ENCODE measurements around the gene WAPL. TPM values are rescaled to one million over a fixed set of nuclear protein-coding genes. Genes with fewer than 3 reads are reported as not detected.
A peak's percentile ranks its signal among the peaks of the same experiment; 100 is the strongest.

WAPL gene
- polyA plus RNA-seq, 1 donor (not counting 4 experiments of a cell fraction or from before 2014, with no cell fraction given), result 26.2 TPM

- no peak for TF ChIP-seq EZH2 (IDR thresholded peaks at IDR 0.05; ENCODE audit: low read length)
- TF ChIP-seq CTCF (optimal IDR thresholded peaks at IDR 0.05 in 1 of 3, IDR thresholded peaks at IDR 0.05 in 1 of 3, conservative IDR thresholded peaks at IDR 0.05 in 1 of 3; ENCODE audit: extremely low read depth in 1 of 3, insufficient read depth in 2 of 3, low read length in 3 of 3), result no peak
- no peaks in the 10 kb centered on the region for H3K9me3 ChIP-seq (ENCODE audit: control insufficient read depth, low read depth, low read length)
- H3K27me3 ChIP-seq (ENCODE audit: control insufficient read depth, extremely low read depth, insufficient read depth, low read length), result no peaks in the 10 kb centered on the region
- peaks cover 4 to 6% of the 10 kb centered on the region in 2 experiments for H3K36me3 ChIP-seq (ENCODE audit: control insufficient read depth in 2 of 2, extremely low read depth in 1 of 2, insufficient read depth in 2 of 2, low read length in 2 of 2)
- no peaks in the 10 kb centered on the region for H4K20me1 ChIP-seq (ENCODE audit: control insufficient read depth, extremely low read depth, insufficient read depth, low read length)
- H3K9me1 ChIP-seq (ENCODE audit: control insufficient read depth, extremely low read depth, insufficient read depth, low read length), result no peaks in the 10 kb centered on the region
- H3K4me3 ChIP-seq (ENCODE audit: control insufficient read depth in 2 of 3, extremely low read depth in 1 of 3, insufficient read depth in 2 of 3, low read depth in 1 of 3, low read length in 3 of 3), result no peak overlapping the region
- FAIRE-seq (no peak), DNase-seq (ENCODE audit: low read depth, low spot score) (no peak)
- H3K4me1 ChIP-seq (ENCODE audit: control insufficient read depth, extremely low read depth, insufficient read depth, low read length), result peaks cover 2% of the 10 kb centered on the region
- H3K79me2 ChIP-seq (ENCODE audit: control insufficient read depth, insufficient read depth, low read length), result peaks cover 27% of the 10 kb centered on the region
- H3K4me2 ChIP-seq (ENCODE audit: control insufficient read depth, extremely low read depth, insufficient read depth, low read depth, low read length), result no peak overlapping the region
- dilution Hi-C loops (cut with MboI; ENCODE audit: extremely low pct_ligation_motif_present, low sequenced_read_pairs), result no loop called here
- no peak overlapping the region for H2AFZ ChIP-seq (ENCODE audit: control insufficient read depth, low read length)
- H3K9ac ChIP-seq (ENCODE audit: control insufficient read depth, extremely low read depth, insufficient read depth, low read length), result no peak overlapping the region
- H3K27ac ChIP-seq (ENCODE audit: control insufficient read depth, insufficient read depth, low read length), result no peak overlapping the region
These were observed 41.0 kb downstream of the WAPL start for GRCh38 chr10:86480571-86480970.

- H3K9me1 ChIP-seq (ENCODE audit: control insufficient read depth, extremely low read depth, insufficient read depth, low read length), result no peaks in the 10 kb centered on the region
- H4K20me1 ChIP-seq (ENCODE audit: control insufficient read depth, extremely low read depth, insufficient read depth, low read length), result no peaks in the 10 kb centered on the region
- peaks cover 13% of the 10 kb centered on the region for H3K79me2 ChIP-seq (ENCODE audit: control insufficient read depth, insufficient read depth, low read length)
- no peak overlapping the region for H3K27ac ChIP-seq (ENCODE audit: control insufficient read depth, insufficient read depth, low read length)
- dilution Hi-C loops (cut with MboI; ENCODE audit: extremely low pct_ligation_motif_present, low sequenced_read_pairs), result no loop called here
- DNase-seq (ENCODE audit: low read depth, low spot score) (no peak), FAIRE-seq (peak; percentile 29)
- H3K36me3 ChIP-seq (ENCODE audit: control insufficient read depth in 2 of 2, extremely low read depth in 1 of 2, insufficient read depth in 2 of 2, low read length in 2 of 2), result peaks cover 8 to 13% of the 10 kb centered on the region in 2 experiments
- H3K9ac ChIP-seq (ENCODE audit: control insufficient read depth, extremely low read depth, insufficient read depth, low read length), result no peak overlapping the region
- no peaks in the 10 kb centered on the region for H3K27me3 ChIP-seq (ENCODE audit: control insufficient read depth, extremely low read depth, insufficient read depth, low read length)
- H3K4me2 ChIP-seq (ENCODE audit: control insufficient read depth, extremely low read depth, insufficient read depth, low read depth, low read length), result no peak overlapping the region
- no peaks in the 10 kb centered on the region for H3K9me3 ChIP-seq (ENCODE audit: control insufficient read depth, low read depth, low read length)
- no peak overlapping the region for H3K4me3 ChIP-seq (ENCODE audit: control insufficient read depth in 2 of 3, extremely low read depth in 1 of 3, insufficient read depth in 2 of 3, low read depth in 1 of 3, low read length in 3 of 3)
- peaks cover 2% of the 10 kb centered on the region for H3K4me1 ChIP-seq (ENCODE audit: control insufficient read depth, extremely low read depth, insufficient read depth, low read length)
- no peak overlapping the region for H2AFZ ChIP-seq (ENCODE audit: control insufficient read depth, low read length)
- no peak for TF ChIP-seq CTCF (optimal IDR thresholded peaks at IDR 0.05 in 1 of 3, IDR thresholded peaks at IDR 0.05 in 1 of 3, conservative IDR thresholded peaks at IDR 0.05 in 1 of 3; ENCODE audit: extremely low read depth in 1 of 3, insufficient read depth in 2 of 3, low read length in 3 of 3)
- no peak for TF ChIP-seq EZH2 (IDR thresholded peaks at IDR 0.05; ENCODE audit: low read length)
These were observed 49.5 kb downstream of the WAPL start for GRCh38 chr10:86472061-86472460.

All from keratinocyte (primary cell).